HuH-7.5 (cell line): Measurements from ENCODE around the gene APMAP.

Source experiments
- DNase-seq: peaks from one replicate; pipeline ENCODE4 v3.0.0; 2011; ENCODE audit warnings: low spot score

APMAP gene

GRCh38 chr20:25024171-25024570, 31.6 kb upstream of the APMAP start:
- DNase-seq, result no peak

GRCh38 chr20:25023356-25023755, 30.8 kb upstream of the APMAP start:
- DNase-seq, result no peak

GRCh38 chr20:25022680-25023079, 30.1 kb upstream of the APMAP start:
- DNase-seq, result no peak

- DNase-seq, result no peak
These were observed 28.8 kb upstream of the APMAP start for GRCh38 chr20:25021336-25021735.

GRCh38 chr20:25020901-25021301, 28.4 kb upstream of the APMAP start:
- no peak for DNase-seq

GRCh38 chr20:25020345-25020744, 27.8 kb upstream of the APMAP start:
- DNase-seq, result no peak

- no peak for DNase-seq
These were observed 27.0 kb upstream of the APMAP start for GRCh38 chr20:25019381-25020155.

GRCh38 chr20:25018841-25019240, 26.3 kb upstream of the APMAP start:
- DNase-seq, result no peak

GRCh38 chr20:25018425-25018824, 25.9 kb upstream of the APMAP start:
- DNase-seq, result no peak

- DNase-seq, result peak; percentile 45
These were observed 24.8 kb upstream of the APMAP start for GRCh38 chr20:25017257-25017803.

- DNase-seq, result no peak
These were observed 23.9 kb upstream of the APMAP start for GRCh38 chr20:25016471-25016870.

GRCh38 chr20:25015986-25016385, 23.4 kb upstream of the APMAP start:
- DNase-seq, result no peak

GRCh38 chr20:25014816-25015215, 22.3 kb upstream of the APMAP start:
- DNase-seq, result no peak

- no peak for DNase-seq
These were observed 21.2 kb upstream of the APMAP start for GRCh38 chr20:25013478-25014380.

GRCh38 chr20:25012616-25013189, 20.2 kb upstream of the APMAP start:
- DNase-seq, result no peak

- no peak for DNase-seq
These were observed 19.3 kb upstream of the APMAP start for GRCh38 chr20:25011831-25012241.

- DNase-seq, result no peak
These were observed 18.7 kb upstream of the APMAP start for GRCh38 chr20:25011261-25011660.

- no peak for DNase-seq
These were observed 16.9 kb upstream of the APMAP start for GRCh38 chr20:25009218-25010145.

- DNase-seq, result no peak
These were observed 16.1 kb upstream of the APMAP start for GRCh38 chr20:25008388-25009217.

GRCh38 chr20:25007491-25008305, 15.1 kb upstream of the APMAP start:
- DNase-seq, result no peak
